OCI-LY3 (cell line): ENCODE results near the gene AP4S1.

Experiments used
- EZH2phosphoT487 ChIP-seq: fragments of 200-600 bp; shearing (Covaris generic); IDR thresholded peaks from 2 replicates; pipeline ENCODE4 v1.6.1; 2018; ENCODE audit warnings: antibody characterized with exemption, mixed run types, low read depth
- TF ChIP-seq, protein P1 (sequence below): fragments of 200-600, 300-600 bp; sonication (generic); IDR thresholded peaks from 2 replicates; pipeline ENCODE4 v1.5.1; 2014; ENCODE audit warnings: antibody characterized with exemption, low read length, low read depth

- TF ChIP-seq, protein P1, sequence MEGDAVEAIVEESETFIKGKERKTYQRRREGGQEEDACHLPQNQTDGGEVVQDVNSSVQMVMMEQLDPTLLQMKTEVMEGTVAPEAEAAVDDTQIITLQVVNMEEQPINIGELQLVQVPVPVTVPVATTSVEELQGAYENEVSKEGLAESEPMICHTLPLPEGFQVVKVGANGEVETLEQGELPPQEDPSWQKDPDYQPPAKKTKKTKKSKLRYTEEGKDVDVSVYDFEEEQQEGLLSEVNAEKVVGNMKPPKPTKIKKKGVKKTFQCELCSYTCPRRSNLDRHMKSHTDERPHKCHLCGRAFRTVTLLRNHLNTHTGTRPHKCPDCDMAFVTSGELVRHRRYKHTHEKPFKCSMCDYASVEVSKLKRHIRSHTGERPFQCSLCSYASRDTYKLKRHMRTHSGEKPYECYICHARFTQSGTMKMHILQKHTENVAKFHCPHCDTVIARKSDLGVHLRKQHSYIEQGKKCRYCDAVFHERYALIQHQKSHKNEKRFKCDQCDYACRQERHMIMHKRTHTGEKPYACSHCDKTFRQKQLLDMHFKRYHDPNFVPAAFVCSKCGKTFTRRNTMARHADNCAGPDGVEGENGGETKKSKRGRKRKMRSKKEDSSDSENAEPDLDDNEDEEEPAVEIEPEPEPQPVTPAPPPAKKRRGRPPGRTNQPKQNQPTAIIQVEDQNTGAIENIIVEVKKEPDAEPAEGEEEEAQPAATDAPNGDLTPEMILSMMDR: no peak
- no peak for TF ChIP-seq EZH2phosphoT487
Measured at GRCh38 chr14:31128601-31129526, 103.4 kb downstream of the AP4S1 start.
